HG03521 (cell line): ENCODE results near the gene SHISAL1.

Source experiments
- ATAC-seq: cut with Tn5 transposase; IDR thresholded peaks from one replicate; pipeline ENCODE4 v1.9.1; 2021; ENCODE audit warnings: mild to moderate bottlenecking, moderate library complexity; ENCODE audit not compliant: unreplicated experiment

The SHISAL1 gene

GRCh38 chr22:44213489-44214043 is 99.2 kb downstream of the SHISAL1 start:
- ATAC-seq = no peak

- ATAC-seq = no peak
Measured at GRCh38 chr22:44212936-44213335, 99.8 kb downstream of the SHISAL1 start.

GRCh38 chr22:44211946-44212930 is 100.5 kb downstream of the SHISAL1 start:
- no peak for ATAC-seq

- ATAC-seq = no peak
Measured at GRCh38 chr22:44211256-44211945, 101.3 kb downstream of the SHISAL1 start.

GRCh38 chr22:44210722-44211121 is 102.0 kb downstream of the SHISAL1 start:
- ATAC-seq = no peak

- ATAC-seq = no peak
Measured at GRCh38 chr22:44209343-44209742, 103.4 kb downstream of the SHISAL1 start.

- no peak for ATAC-seq
Measured at GRCh38 chr22:44207981-44208317, 104.8 kb downstream of the SHISAL1 start.

- no peak for ATAC-seq
Measured at GRCh38 chr22:44207173-44207980, 105.4 kb downstream of the SHISAL1 start.

GRCh38 chr22:44206696-44207095 is 106.1 kb downstream of the SHISAL1 start:
- ATAC-seq = no peak

- no peak for ATAC-seq
Measured at GRCh38 chr22:44206330-44206645, 106.5 kb downstream of the SHISAL1 start.

- no peak for ATAC-seq
Measured at GRCh38 chr22:44205516-44206329, 107.0 kb downstream of the SHISAL1 start.

- ATAC-seq = no peak
Measured at GRCh38 chr22:44204739-44205515, 107.8 kb downstream of the SHISAL1 start.

GRCh38 chr22:44203203-44203602 is 109.5 kb downstream of the SHISAL1 start:
- no peak for ATAC-seq

GRCh38 chr22:44202261-44202789 is 110.4 kb downstream of the SHISAL1 start:
- no peak for ATAC-seq

GRCh38 chr22:44201665-44202064 is 111.1 kb downstream of the SHISAL1 start:
- ATAC-seq = no peak

- ATAC-seq = no peak
Measured at GRCh38 chr22:44200855-44201550, 111.7 kb downstream of the SHISAL1 start.

GRCh38 chr22:44200451-44200850 is 112.3 kb downstream of the SHISAL1 start:
- ATAC-seq = no peak

- no peak for ATAC-seq
Measured at GRCh38 chr22:44199866-44200265, 112.9 kb downstream of the SHISAL1 start.

GRCh38 chr22:44199164-44199563 is 113.6 kb downstream of the SHISAL1 start:
- no peak for ATAC-seq
